HCT116 (cell line): ENCODE data around the gene CFAP77.

Source experiments
- CTCF ChIP-seq, 3 experiments: fragments of 200-600 bp in 1 of 3; sonication (generic) in 1 of 3; IDR thresholded peaks in 2 of 3; conservative IDR thresholded peaks in 1 of 3; 2 replicates each; pipeline ENCODE4 v1.5.1; 2012 to 2017; ENCODE audit warnings: low read depth in 2 of 3, low read length in 2 of 3, antibody characterized with exemption in 1 of 3, borderline replicate concordance in 1 of 3, control low read depth in 1 of 3, mild to moderate bottlenecking in 1 of 3, mixed read lengths in 1 of 3, mixed run types in 1 of 3, moderate library complexity in 1 of 3; ENCODE audit not compliant: insufficient read depth in 1 of 3
- EZH2 ChIP-seq: fragments of 200-600 bp; sonication (generic); IDR thresholded peaks from 2 replicates; pipeline ENCODE4 v1.6.1; 2017; ENCODE audit warnings: antibody characterized with exemption, mixed run types

- TF ChIP-seq EZH2 (no peak), CTCF (IDR thresholded peaks at IDR 0.05 in 2 of 3, conservative IDR thresholded peaks at IDR 0.05 in 1 of 3; ENCODE audit: borderline replicate concordance in 1 of 3, insufficient read depth in 1 of 3, low read depth in 2 of 3, low read length in 2 of 3) (no peak)
Measured at GRCh38 chr9:132443951-132444607, 34.1 kb downstream of the CFAP77 start.
